Measurements from ENCODE around the gene FEN1. TPM values are rescaled to one million over a fixed set of nuclear protein-coding genes. Genes with fewer than 3 reads are reported as not detected.

The FEN1 gene
- total and polyA plus RNA-seq, 4 donors: 3.5 to 6.9 (median 5.2) TPM

DNA sequence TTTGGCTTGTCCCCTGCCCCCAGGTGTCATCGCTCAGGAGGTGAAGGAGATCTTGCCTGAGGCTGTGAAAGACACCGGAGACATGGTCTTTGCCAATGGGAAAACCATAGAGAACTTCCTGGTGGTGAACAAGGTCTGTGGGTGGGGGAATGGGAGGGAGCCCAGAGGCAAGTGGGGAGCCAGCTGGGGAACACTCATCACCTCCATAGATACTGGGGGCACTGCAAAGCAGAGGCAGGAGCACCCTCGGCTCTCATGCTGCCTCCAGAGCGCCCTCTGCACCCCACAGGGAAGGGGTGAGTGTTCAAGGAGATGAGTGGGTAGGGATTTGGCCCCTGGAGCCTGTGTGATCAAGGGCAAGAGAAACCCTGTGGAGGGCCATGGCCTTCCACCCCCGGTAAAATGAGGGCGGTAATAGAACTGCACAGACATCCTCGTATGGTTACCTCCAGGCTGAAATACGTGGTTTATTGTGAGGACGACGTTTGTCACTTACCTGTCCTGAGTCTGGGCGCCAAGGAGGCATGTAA is 14.3 kb upstream of the FEN1 start:
- H3K4me1 ChIP-seq (ENCODE audit: control insufficient read depth in 1 of 2, insufficient read depth in 2 of 2, low read length in 2 of 2): no peaks in the 10 kb centered on the region
- no peaks in the 10 kb centered on the region for H3K9me3 ChIP-seq (ENCODE audit: control insufficient read depth, low read length)
- H3K27ac ChIP-seq (ENCODE audit: low read depth in 1 of 2, low read length in 2 of 2): no peak overlapping the region
- WGBS, 2 donors: 85 to 89% methylated on average over 11 of the region's 11 CpGs
- no peak overlapping the region for H3K4me3 ChIP-seq (ENCODE audit: low read length in 2 of 2)
- no peaks in the 10 kb centered on the region for H3K27me3 ChIP-seq (ENCODE audit: control insufficient read depth in 1 of 2, insufficient read depth in 2 of 2, low read length in 1 of 2)
- intact Hi-C loops (cut with DNase I): no loop called here
- DNase-seq (no peak), ATAC-seq (ENCODE audit: low FRiP score) (no peak)
- H3K36me3 ChIP-seq (ENCODE audit: control insufficient read depth in 1 of 2, insufficient read depth in 2 of 2, low read length in 1 of 2): no peaks in the 10 kb centered on the region

- DNase-seq (no peak), ATAC-seq (ENCODE audit: low FRiP score) (no peak)
- Histone ChIP-seq H3K27me3 (ENCODE audit: control insufficient read depth in 1 of 2, insufficient read depth in 2 of 2, low read length in 1 of 2) (no peaks in the 10 kb centered on the region), H3K9me3 (ENCODE audit: control insufficient read depth, low read length) (no peaks in the 10 kb centered on the region), H3K4me3 (ENCODE audit: low read length in 2 of 2) (no peak overlapping the region), H3K27ac (ENCODE audit: low read depth in 1 of 2, low read length in 2 of 2) (no peak overlapping the region), H3K36me3 (ENCODE audit: control insufficient read depth in 1 of 2, insufficient read depth in 2 of 2, low read length in 1 of 2) (no peaks in the 10 kb centered on the region), H3K4me1 (ENCODE audit: control insufficient read depth in 1 of 2, insufficient read depth in 2 of 2, low read length in 2 of 2) (no peaks in the 10 kb centered on the region)
- intact Hi-C loops (cut with DNase I): no loop called here
- 85 to 86% methylated on average over 22 to 24 of the region's 24 CpGs for WGBS, 2 donors
Observed at GRCh38 chr11:61778920-61779650, 13.6 kb upstream of the FEN1 start.

DNA sequence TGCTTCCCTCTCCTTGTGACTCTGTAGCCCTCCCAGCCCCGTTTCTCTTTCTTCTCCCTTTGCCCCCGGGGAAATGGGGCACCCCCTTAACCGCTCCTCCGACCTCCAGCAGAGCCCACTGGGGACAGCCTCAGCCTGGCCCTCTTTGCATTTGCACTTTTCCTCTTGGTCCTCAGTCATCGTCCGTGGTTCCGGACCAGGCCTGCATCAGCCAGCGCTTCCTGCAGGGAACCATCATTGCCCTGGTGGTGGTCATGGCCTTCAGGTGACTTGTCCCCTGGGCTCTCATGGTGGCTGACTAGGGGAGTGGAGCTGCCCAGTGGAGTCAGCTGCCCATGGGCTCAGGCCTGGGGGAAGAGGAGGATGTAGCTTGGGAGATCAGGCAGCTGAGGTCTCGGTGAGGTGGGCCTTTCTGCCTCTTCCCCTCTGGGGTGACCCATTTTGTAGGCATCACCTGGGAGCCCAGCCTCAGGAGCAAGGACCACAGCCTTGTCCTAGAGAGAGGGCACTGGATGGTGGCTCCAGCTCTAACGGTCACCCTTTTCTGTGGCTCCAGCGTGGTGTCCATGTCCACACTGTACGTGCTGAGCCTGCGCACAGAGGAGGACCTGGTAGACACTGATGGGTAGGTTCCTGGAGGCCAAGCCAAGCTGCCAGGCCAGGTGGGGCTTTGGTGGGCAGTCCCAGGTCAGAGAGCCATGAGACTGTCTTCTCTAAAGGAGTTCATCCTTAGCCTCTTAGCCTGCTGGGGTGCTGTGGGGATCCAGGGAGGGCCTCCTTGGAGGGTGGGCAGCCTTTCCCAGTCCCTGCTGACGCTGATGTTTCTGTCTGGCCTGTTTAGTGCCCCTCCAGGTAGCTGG is 12.8 kb upstream of the FEN1 start:
- Histone ChIP-seq H3K4me1 (ENCODE audit: control insufficient read depth in 1 of 2, insufficient read depth in 2 of 2, low read length in 2 of 2) (no peaks in the 10 kb centered on the region), H3K4me3 (ENCODE audit: low read length in 2 of 2) (no peak overlapping the region), H3K27me3 (ENCODE audit: control insufficient read depth in 1 of 2, insufficient read depth in 2 of 2, low read length in 1 of 2) (no peaks in the 10 kb centered on the region), H3K9me3 (ENCODE audit: control insufficient read depth, low read length) (no peaks in the 10 kb centered on the region), H3K27ac (ENCODE audit: low read depth in 1 of 2, low read length in 2 of 2) (no peak overlapping the region), H3K36me3 (ENCODE audit: control insufficient read depth in 1 of 2, insufficient read depth in 2 of 2, low read length in 1 of 2) (no peaks in the 10 kb centered on the region)
- intact Hi-C loops (cut with DNase I): no loop called here
- no peak for ATAC-seq (ENCODE audit: low FRiP score)
- 84 to 89% methylated on average over 14 of the region's 14 CpGs for WGBS, 2 donors
- no peak for DNase-seq

DNA sequence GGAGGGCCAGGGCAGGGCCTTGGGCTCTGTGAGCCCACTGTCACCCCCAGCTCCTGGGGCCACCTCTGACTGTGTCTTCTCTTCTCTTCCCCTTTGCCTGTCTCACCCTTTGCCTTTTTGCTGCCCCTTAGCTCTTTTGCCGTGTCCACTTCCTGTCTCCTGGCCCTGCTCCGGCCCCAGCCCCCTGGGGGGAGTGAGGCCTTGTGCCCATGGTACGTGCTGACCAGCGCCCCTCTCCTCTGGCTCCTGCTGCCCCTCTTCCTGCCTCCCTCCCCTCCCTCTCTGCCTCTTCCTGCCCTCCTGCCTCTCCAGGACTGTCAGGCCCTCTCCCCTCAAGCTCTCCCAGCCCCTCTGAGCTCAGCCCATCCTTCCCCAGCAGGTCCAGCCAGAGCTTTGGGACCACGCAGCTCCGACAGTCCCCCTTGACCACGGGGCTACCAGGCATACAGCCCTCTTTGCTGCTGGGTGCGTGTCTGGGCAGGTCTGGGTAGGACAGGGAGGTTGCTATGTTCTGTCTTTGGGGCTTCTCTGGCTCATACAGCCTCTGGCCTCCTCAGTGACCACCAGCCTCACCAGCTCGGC is 12.0 kb upstream of the FEN1 start:
- no peaks in the 10 kb centered on the region for H3K36me3 ChIP-seq (ENCODE audit: control insufficient read depth in 1 of 2, insufficient read depth in 2 of 2, low read length in 1 of 2)
- H3K4me3 ChIP-seq (ENCODE audit: low read length in 2 of 2): no peak overlapping the region
- WGBS, 2 donors: 81 to 84% methylated on average over 8 to 9 of the region's 9 CpGs
- ATAC-seq (ENCODE audit: low FRiP score) (no peak), DNase-seq (no peak)
- no peaks in the 10 kb centered on the region for H3K9me3 ChIP-seq (ENCODE audit: control insufficient read depth, low read length)
- no peaks in the 10 kb centered on the region for H3K27me3 ChIP-seq (ENCODE audit: control insufficient read depth in 1 of 2, insufficient read depth in 2 of 2, low read length in 1 of 2)
- intact Hi-C loops (cut with DNase I): no loop called here
- H3K4me1 ChIP-seq (ENCODE audit: control insufficient read depth in 1 of 2, insufficient read depth in 2 of 2, low read length in 2 of 2): no peaks in the 10 kb centered on the region
- no peak overlapping the region for H3K27ac ChIP-seq (ENCODE audit: low read depth in 1 of 2, low read length in 2 of 2)

DNA sequence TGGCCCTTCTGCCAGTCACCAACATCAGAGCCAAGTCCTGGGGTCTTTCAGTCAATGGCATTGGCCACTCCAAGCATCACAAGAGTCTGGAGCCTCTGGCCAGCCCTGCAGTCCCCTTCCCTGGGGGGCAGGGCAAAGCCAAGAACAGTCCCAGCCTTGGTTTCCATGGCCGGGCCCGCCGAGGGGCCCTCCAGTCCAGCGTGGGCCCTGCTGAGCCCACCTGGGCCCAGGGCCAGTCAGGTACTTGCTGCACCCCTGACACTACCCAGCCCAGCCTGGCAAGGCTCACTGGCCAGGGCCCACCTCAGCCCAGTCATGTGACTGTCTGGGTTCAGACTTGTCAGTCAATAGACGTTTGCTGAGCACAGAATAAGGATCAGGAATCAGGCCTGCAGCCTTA is 11.1 kb upstream of the FEN1 start:
- Histone ChIP-seq H3K4me3 (ENCODE audit: low read length in 2 of 2) (no peak overlapping the region), H3K4me1 (ENCODE audit: control insufficient read depth in 1 of 2, insufficient read depth in 2 of 2, low read length in 2 of 2) (no peaks in the 10 kb centered on the region), H3K9me3 (ENCODE audit: control insufficient read depth, low read length) (no peaks in the 10 kb centered on the region), H3K27me3 (ENCODE audit: control insufficient read depth in 1 of 2, insufficient read depth in 2 of 2, low read length in 1 of 2) (no peaks in the 10 kb centered on the region), H3K27ac (ENCODE audit: low read depth in 1 of 2, low read length in 2 of 2) (no peak overlapping the region), H3K36me3 (ENCODE audit: control insufficient read depth in 1 of 2, insufficient read depth in 2 of 2, low read length in 1 of 2) (no peaks in the 10 kb centered on the region)
- DNase-seq: no peak
- intact Hi-C loops (cut with DNase I): no loop called here
- no peak for ATAC-seq (ENCODE audit: low FRiP score)
- 68 to 75% methylated on average over 5 of the region's 5 CpGs for WGBS, 2 donors

GRCh38 chr11:61782299-61782698 is 10.4 kb upstream of the FEN1 start:
- ATAC-seq (ENCODE audit: low FRiP score) (no peak), DNase-seq (no peak)
- Histone ChIP-seq H3K36me3 (ENCODE audit: control insufficient read depth in 1 of 2, insufficient read depth in 2 of 2, low read length in 1 of 2) (peaks cover 0 to 2% of the 10 kb centered on the region in 2 donors), H3K27me3 (ENCODE audit: control insufficient read depth in 1 of 2, insufficient read depth in 2 of 2, low read length in 1 of 2) (no peaks in the 10 kb centered on the region), H3K4me3 (ENCODE audit: low read length in 2 of 2) (no peak overlapping the region), H3K4me1 (ENCODE audit: control insufficient read depth in 1 of 2, insufficient read depth in 2 of 2, low read length in 2 of 2) (no peaks in the 10 kb centered on the region), H3K27ac (ENCODE audit: low read depth in 1 of 2, low read length in 2 of 2) (no peak overlapping the region), H3K9me3 (ENCODE audit: control insufficient read depth, low read length) (no peaks in the 10 kb centered on the region)
- 86 to 87% methylated on average over 3 of the region's 3 CpGs for WGBS, 2 donors
- intact Hi-C loops (cut with DNase I): no loop called here

DNA sequence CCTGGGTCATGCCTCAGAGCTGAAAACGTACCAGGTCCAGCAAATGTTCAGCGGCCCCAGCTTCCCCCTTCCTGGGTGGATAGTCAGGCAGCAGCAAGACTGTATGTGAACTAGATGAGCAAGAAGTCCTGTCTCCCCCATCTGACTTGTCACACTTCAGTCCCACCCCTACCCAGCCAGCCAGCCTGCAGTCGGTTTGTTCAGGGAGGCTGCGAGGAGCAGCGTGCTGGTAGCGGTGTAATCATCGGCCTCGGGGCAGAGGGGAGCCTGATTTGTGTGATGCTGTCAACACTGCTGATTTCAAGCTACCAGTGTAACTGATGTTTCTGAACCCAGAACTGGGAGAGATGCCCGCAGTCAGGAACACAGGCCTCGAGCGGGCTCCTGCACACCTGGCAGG is 9.9 kb upstream of the FEN1 start:
- no peak overlapping the region for H3K27ac ChIP-seq (ENCODE audit: low read depth in 1 of 2, low read length in 2 of 2)
- DNase-seq: no peak
- intact Hi-C loops (cut with DNase I): no loop called here
- no peak for ATAC-seq (ENCODE audit: low FRiP score)
- H3K36me3 ChIP-seq (ENCODE audit: control insufficient read depth in 1 of 2, insufficient read depth in 2 of 2, low read length in 1 of 2): peaks cover 0 to 2% of the 10 kb centered on the region in 2 donors
- H3K9me3 ChIP-seq (ENCODE audit: control insufficient read depth, low read length): no peaks in the 10 kb centered on the region
- 76 to 77% methylated on average over 11 of the region's 11 CpGs for WGBS, 2 donors
- H3K27me3 ChIP-seq (ENCODE audit: control insufficient read depth in 1 of 2, insufficient read depth in 2 of 2, low read length in 1 of 2): no peaks in the 10 kb centered on the region
- no peak overlapping the region for H3K4me3 ChIP-seq (ENCODE audit: low read length in 2 of 2)
- H3K4me1 ChIP-seq (ENCODE audit: control insufficient read depth in 1 of 2, insufficient read depth in 2 of 2, low read length in 2 of 2): no peaks in the 10 kb centered on the region

- Histone ChIP-seq H3K9me3 (ENCODE audit: control insufficient read depth, low read length) (no peaks in the 10 kb centered on the region), H3K4me1 (ENCODE audit: control insufficient read depth in 1 of 2, insufficient read depth in 2 of 2, low read length in 2 of 2) (no peaks in the 10 kb centered on the region), H3K27me3 (ENCODE audit: control insufficient read depth in 1 of 2, insufficient read depth in 2 of 2, low read length in 1 of 2) (no peaks in the 10 kb centered on the region), H3K27ac (ENCODE audit: low read depth in 1 of 2, low read length in 2 of 2) (no peak overlapping the region), H3K4me3 (ENCODE audit: low read length in 2 of 2) (no peak overlapping the region), H3K36me3 (ENCODE audit: control insufficient read depth in 1 of 2, insufficient read depth in 2 of 2, low read length in 1 of 2) (peaks cover 0 to 2% of the 10 kb centered on the region in 2 donors)
- ATAC-seq (ENCODE audit: low FRiP score) (no peak), DNase-seq (no peak)
- intact Hi-C loops (cut with DNase I): no loop called here
- WGBS, 2 donors: 49 to 53% methylated on average over 13 of the region's 13 CpGs
Observed at GRCh38 chr11:61783717-61784505, 8.8 kb upstream of the FEN1 start.
